AML-193 (cell line): ENCODE measurements around the gene TIFAB.
"Not testable (repeated sequence)": the region's sequence is repeated elsewhere in the genome, so short reads cannot be mapped to it uniquely, and the experiment has no call there.

Source experiments
- DNase-seq, 2 experiments: peaks; one replicate each; lab custom pipeline; 2025; lab: John Stamatoyannopoulos, UW

TIFAB gene, protein sequence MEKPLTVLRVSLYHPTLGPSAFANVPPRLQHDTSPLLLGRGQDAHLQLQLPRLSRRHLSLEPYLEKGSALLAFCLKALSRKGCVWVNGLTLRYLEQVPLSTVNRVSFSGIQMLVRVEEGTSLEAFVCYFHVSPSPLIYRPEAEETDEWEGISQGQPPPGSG

DNA sequence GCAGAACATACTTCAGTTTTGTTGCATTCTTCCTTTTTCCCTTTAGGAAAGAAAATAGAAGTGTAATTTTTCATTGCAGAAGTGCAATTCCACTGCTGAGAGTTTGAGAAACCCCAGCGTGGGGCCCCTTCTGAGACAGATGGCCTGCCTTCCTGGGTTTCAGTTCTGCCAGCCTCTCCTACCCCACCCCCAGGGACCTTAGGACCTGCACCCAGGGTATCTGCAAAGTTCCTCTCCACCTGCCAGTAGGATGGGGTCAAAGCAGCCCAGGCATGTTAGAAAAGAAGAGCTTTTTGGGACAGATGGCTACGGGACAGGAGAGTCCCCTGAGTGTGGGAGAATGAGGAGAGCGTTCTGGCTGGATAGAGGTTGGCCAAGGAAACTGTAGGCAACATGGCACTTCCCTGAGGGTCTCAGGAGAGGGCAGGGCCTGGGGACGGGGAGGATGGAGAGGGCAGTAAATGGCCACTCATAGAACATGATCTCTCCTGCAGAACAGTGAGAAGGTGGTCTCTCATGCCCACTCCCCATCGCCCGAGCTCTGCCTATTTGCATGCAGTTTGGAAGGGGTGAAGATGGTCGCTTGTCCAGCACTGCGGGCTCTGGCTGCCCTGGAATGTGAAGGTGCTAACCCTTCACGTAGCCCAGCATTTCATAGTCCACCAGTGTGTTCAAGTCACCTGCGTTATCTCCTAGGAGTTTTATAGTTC, at the start of gene TIFAB:
TIFAB (minus strand) TSS at position 31 of the 710 bp plus-strand sequence. CDS start 2,412 bp downstream, outside the sequence.
- DNase-seq, result no peak

DNA sequence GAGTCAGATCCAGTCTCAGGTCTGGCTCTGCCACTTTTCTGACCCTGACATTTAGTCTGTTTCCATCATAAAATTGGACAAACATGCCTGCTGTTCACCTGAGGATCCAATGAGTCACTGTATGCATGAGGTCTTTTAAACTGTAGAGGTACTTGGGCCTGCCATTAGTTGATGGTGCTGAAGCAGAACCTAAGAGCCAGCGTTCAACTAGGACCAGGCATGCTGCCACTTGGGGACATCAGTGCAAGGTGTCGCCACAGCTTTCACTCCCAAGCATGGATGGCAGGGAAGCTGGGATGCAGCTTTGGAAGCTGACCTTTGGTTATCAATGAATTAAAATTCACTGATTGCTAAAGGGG, 46.5 kb upstream of the TIFAB start:
- DNase-seq, result no peak

DNA sequence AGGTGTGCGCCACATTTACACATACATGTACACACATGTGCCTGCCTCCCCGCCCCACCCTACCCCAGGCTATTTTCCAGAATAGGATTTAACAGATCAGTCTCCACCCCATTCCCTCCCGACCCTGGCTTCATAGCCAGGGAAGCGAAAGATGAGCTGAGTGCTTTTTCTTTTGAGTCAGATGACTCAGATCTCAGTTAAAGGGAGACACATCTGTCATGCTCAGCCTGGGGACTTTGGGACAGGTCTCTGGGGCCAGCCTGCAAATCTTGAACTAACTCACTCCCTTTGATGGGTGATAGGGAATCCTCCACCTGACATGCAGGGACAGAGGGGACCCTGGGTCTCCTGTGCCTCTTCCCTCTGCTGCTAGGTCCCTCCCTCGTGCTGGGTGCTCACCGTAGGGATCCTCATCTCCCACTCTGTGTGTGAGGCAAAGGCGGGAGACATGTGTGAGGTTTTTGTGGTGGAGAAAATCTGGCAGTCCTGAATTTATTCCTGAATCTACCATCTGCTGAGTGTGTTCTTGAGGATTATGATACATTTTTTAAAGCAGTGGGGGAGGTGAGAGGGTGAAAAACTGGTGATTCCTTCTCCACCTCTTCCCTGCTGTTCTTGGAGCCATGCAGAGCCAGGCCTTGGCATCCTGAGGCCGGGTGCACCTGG, 46.0 kb upstream of the TIFAB start:
- no peak for DNase-seq

DNA sequence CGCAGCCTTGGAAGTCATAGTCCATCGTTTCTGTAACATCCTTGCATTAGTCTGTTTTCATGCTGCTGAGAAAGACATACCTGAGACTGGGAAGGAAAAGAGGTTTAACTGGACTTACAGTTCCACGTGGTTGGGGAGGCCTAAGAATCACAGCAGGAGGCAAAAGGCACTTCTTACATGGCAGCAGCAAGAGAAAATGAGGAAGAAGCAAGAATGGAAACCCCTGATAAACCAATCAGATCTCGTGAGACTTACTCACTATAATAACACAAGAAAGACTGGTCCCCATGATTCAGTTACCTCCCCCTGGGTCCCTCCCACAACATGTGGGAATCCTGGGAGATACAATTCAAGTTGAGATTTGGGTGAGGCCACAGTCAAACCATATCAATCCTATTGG, 43.4 kb upstream of the TIFAB start:
- not testable (repeated sequence) for DNase-seq

DNA sequence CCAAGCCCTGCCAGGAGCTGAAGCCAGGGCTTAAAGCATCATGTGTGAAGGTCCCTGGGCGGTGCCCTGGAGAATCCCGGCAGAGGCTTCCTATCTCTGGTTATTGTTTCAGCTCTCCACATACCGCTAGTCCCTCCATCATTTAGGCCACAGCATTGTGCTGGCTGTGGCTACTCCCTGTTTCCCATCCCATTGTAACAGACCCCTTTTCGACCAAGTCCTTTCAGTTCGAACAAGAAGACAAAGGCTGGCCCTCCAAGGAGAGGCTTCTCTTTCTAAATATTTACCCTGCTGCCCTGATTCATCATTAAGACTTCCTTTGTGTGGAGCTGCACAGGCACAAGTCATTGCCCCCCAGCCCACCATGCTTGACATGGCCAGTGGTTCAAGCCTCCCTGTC, 42.0 kb upstream of the TIFAB start:
- no peak for DNase-seq

DNA sequence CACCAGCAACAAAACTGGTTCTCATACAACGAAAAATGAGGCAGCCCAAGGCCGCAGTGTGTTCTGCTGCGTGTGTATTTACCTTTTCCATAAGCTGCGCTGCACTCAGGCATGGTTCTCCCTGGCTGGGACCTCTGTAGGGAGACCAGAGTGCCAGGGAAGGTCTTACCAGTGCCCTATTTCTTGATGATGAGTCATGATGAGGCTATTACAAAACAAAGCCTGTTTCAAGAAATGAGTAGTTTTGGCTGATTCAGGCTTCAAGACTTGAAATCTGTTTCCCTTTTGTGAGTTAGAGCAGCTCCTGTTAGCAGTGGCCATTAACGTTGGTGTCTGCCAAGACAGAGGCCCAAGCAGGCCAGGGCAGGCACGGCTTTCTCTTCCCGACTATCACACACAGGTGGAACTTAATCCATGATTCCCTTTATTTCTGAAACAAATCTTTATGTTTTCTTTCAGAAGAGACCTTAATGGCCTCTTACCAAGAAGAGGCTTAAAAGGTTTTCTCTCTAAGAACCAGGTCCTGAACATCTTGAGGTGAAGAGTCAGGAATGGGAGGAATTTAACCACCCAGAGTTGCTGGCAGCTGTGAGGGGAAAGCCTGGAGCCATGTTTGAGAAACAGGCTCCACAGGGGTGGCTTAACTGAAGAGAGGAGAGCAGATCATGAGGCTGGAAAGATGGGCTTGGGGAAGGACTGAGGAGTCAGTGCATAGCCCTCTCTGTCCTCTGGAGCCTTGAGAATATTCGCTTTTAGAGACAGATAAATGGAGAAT, 41.4 kb upstream of the TIFAB start:
- peak; percentile 69 to 80 for DNase-seq

DNA sequence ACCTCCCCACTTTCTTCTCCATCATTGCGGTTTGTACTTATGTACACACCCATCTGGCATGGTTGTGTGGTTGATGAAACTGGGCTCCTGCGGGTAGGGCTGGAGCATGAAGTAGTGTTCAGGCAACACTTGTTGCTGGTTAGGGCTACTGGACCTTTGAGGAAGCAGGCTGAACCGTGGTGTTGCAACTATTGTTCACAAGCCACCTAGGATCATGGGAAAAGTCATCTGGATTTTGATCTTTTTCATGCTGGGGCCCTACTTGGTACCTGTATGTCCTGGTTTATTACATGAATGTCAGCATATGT, 40.1 kb upstream of the TIFAB start:
- no peak for DNase-seq

DNA sequence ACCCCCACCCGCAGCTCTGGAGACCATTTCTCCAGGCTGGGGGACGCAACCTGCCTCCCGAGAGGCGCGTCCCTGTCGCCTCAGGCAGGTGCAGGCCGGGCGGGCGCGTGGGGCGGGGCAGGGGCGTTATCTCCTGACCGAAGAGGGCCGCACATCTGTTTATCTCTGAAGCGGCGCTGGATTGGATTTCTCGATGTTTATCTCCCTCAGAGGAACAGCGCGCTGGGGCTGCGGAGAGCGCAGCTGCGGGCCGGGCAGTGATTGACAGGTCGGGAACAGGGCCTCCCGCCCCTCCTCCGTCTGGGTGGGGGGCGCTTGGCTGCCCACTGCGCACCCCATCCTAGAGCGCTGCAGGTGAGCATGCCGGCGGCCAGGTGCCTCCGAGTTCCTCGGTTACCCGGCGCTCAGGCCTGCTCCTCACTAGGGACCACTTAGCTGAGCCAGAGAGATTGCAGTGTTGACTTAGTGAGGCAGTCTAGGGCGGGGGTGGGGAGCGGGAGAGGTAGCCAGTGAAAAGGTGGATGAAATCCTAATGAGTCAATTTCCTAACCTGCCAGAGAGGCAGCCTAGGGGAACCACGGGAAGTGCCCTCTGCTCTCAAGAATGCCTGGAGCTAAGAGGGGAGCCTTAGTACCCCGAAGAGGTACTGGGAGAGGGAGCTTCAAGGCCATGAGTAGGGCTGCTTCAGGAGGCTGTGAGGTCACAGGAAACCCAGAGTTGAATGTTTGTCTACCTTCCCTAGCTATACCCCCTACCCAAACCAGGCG, 39.6 kb upstream of the TIFAB start:
- DNase-seq, result no peak

DNA sequence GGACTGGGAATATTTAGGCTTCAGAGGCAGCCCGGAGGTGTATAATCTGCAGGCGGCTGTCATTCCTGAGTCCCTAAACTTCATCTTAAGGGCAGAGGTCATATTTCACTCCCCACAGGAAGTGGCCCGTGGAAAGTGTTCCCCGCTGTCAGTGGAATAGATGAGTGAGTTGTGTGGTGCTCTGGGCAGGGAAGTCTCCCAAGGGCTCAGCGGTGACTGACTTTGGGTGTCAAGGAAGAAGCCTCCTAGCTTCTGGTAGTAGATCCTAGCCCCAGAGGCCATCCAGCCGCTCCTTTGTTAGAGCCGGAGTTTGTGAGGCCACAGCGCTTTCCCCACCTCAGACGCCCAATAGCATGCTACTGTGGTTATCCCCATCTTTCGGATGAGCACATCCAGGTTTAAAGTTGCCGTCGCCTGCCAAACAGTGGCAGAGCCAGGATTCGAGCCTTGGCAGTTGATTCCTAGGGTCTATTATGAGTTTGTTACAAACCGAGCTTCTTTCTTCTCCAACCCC, 38.9 kb upstream of the TIFAB start:
- no peak for DNase-seq

DNA sequence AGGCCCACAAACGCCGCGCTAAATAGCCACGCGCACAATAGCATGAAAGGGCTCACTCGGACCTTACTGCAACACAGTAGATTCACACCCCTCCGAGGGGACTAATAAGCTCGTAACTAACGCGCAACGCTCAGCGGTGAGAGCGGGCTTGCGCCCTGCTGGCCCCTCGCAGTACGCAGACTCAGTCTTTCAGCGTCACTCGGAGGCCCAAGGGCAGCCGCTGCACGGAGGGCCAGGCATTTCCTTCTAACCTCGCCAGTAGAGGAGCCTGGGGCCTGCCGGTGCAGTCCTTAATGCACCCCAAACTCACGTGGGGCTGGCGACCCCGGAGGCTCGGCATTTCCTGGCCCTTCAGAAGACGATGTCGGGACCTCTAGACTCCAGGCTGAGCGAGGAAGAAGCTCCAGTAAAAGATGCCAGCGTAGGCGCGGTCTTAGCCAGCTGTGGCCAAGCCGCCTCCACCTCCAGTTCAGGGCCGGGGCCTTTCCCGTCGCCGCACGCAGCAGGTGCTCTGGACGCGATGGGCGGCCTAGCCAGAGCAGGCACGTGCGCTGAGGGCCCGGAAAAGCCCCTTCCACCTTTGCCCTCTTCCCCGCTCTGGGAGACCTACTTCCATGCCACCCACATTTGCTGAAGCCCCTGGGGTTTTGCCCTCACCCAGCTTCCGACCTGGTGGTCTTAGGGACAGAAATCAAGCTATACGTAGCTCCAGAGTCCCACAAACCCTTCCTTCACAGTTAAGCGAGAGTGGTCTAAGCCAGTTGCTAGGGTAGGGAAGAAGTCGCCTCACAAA, 38.3 kb upstream of the TIFAB start:
- DNase-seq, result no peak

DNA sequence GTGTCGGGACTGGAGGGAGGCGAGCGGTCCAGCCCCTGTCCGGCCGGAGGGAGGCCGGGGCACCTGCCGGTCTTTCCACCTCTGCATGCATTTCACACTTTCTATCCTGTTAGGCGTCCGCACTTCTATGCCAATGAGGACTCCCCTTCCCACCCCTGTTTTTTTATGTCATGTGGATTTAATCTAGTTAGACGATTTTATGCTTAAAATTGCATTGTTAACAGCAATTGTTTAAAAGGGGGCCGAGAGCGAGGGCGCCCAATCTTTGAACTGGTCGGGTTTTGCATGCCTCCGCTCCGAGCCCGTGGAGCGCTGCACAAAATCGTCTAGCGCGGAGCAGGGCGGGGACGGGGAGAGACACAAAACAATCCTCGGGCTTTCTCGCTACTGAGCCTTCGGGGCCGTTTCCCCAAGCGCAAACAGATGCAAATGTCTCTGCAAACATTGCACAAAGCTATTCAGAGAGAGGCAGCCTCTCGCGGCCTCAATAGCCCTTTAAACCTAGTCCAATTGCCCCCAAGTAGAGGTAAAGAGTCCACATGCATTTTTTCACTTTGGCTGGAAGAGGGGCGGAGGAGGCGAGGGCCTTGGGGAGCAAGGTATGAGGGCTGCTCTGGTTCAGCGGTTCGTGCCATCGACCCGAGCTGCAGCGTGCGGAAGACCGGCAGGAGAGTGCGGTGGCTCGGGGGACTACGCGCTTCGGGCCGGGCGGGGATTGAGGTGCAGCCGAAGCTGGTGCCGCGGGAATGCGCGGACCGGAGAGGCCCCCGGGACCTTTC, 37.5 kb upstream of the TIFAB start:
- DNase-seq, result no peak

DNA sequence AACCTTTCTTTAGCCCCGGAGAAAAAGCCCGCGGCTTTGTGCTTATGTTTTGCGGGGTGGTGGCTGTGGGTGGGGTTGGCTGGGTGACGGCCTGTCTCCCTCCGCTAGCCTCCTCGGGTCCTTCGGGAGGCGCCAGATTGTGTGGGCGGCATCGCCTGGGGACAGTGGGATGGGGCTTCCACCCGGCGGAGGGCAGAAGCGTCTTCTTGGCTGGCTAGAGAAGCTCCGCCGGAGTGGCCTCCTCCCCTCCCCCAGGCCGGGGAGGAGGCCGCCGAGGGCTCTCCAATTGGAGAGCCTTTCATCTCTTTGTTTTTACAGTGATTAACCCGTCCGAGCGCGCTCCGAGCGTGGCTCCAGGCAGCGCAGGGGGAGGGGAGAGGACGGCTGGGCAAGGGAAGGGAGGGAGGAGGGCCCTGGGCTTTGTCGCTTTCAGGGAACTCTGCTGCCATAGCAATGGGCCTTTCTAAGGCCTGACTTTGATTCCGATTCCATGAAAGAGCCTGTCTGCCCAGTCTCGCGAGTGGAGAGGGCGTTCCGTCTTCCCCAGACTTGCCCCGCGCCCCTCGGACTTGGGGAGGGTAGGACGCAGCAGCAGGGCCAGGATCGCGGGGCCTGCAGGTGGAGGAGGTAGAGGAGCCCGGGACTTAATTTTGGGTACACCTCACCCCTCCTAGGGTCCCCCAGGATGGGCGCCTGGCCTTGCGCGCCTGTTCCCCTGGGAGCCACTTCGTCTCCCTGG, 36.7 kb upstream of the TIFAB start:
- no peak for DNase-seq

DNA sequence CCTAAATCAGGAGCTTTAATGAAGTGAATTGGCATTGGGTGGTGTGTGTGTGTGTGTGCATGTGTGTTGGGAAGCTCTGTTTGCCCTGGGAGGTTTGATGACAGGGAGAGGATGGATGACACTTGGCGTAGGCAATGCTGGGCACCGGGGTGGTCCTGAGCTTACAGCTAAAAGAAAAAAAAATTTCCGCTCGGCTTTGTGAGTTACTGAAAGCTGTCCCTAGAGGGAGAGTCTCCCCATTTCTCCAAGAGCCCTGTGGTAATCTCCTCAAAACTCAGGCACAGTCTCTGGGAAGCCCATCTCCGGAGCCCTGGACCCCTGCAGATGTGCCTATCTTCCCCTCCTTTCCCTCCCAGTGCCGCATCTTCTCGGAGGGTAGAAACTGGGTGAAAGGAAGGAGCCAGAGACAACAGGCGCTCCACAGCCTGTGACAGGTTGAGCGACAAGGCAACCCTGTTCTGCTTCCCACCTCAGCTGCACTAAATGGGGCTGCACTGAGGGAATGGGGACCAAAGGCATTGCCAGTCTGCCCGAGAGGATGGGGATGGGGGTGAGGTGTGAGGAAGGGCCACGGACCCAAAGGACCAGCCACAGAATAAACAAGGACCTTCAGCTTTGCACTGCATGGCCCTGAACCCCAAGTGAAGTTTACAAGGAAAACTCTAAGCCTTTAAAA, 35.8 kb upstream of the TIFAB start:
- DNase-seq, result no peak

DNA sequence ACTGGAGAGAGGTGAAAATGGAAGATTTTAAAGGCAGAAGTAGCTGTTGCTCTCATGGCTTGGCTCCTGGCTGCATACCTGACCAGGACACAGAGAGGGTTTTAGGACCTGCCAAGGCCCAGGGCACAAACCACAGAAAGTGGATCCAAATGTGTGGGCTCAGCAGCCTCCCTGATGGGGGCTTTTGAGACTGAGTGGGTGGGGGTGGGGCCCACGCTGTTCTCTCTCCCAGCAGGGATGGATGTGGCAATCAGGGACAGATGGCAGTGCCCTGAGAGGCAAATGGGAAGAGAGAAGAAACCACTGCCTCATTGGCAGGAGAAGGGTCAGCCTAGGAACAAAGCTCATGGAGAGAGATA, 34.9 kb upstream of the TIFAB start:
- DNase-seq, result no peak

DNA sequence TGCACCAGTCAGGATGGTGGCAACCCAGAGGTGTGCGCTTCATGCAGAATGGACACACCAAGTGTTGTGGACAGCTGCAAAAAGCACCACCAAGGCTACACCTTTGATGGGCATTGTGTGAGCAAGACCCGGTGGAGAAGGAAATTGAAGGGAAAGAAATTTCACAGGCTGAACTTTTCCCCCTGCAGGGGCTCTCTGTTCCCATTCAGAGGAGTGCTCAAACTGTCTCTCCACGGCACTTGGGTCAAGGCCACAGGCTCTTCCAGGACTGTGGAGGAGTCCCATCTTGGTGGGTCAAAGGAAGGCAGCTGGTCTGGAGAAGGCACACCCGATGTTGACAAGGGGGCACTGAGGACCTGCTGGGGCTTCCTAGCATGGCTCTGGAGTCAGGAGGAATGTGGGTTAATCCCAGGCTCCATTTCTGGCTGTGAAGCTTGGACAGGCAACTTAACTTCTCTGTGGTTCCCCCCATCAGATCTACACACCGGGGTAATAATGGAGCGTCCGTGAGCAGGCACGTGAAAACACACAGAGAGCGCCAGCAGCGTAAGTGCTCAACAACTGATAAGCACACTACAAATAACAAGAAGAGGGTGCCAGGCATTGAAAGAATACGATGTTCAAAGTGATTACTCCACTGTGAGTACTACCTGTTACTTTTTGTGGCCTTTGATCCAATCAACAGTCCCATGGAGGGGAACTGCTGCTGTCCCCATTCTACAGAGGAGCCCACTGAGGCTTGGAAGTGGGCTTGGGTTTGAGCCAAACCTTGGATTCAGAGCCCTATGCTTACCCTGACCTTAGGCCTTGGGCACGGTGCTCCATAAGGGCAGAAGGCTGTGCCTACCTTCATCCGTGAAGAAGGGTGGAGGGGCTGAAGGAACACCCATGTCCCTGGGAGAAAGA, 34.2 kb upstream of the TIFAB start:
- no peak for DNase-seq

DNA sequence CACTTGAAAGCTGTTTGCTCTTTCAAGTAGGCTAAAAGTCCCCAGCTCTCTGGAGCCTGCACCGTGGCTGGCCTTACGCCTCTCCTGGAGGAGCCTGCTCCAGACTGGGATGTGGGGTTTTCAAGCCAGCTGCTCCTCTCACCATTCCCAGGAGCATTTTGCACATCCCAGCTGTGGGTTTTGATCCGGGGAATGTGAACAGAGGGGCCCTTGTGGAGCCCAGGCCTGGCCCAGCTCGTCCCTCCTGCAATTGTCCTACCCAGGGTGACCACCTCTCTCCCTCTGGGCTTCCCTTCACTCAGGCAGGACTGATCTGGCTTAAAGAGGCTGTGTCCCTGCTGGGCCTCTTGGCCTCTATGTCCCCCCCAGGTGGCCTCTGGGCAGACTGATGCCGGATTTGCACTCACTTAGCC, 32.5 kb upstream of the TIFAB start:
- DNase-seq, result no peak

DNA sequence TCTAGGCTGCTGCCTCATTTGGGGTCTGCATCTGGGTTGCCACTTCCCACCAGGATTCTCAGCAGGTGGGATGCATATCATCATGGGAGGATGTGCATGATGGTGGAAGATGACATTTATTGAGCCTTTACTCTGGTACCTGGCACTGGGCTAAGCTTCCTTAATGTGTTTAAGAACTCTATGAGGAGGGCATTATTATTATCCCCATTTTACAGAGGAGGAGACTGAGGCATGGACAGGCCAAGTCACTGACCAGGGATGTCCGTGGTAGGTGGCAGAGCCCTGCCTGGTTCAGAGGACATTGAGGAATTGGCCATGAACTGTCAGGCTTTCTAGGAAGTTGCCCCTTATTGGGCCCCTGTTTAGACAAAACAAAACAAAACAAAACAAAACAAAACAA, 31.1 kb upstream of the TIFAB start:
- no peak for DNase-seq

DNA sequence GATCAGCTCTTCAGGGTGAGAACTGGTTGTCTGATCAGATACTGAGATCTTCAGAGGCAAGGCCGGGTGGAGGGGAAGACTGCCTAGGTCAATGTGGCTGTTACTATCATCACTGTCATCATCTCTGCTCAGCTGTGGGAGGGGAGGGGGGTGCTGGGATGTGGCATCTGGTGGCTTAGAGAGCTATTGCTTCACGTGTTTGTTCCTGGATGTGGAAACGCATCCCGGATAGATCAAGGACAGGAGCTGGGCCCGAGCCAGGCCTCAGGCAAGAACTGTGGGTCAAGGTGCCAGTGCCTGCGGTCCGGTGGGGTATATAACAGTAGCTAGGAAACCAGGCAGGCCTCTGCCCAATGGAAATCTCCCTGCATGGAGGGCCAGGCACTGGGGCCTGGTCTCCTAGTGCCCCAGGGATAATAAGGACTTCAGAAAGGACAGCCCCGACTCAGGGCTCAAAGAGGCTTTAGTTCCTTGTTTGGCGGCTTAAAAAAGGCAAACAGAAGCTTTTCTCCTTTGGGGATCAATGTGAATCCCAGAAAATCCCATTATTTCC, 30.3 kb upstream of the TIFAB start:
- DNase-seq, result peak; percentile 38 to 49
